Globus pallidus (tissue), 1 donor: ENCODE measurements around the gene DENND4A.
"Not testable (repeated sequence)": the region's sequence is repeated elsewhere in the genome, so short reads cannot be mapped to it uniquely, and the experiment has no call there.

ENCODE experiments used
- DNase-seq: peaks from one replicate; pipeline ENCODE4 v3.0.0-alpha.2; 2015; ENCODE audit warnings: low spot score

DENND4A gene

GRCh38 chr15:65818927-65819562, 27.0 kb upstream of the DENND4A start:
- no peak for DNase-seq

GRCh38 chr15:65816441-65816840, 24.3 kb upstream of the DENND4A start:
- no peak for DNase-seq

- DNase-seq, result not testable (repeated sequence)
Observed at GRCh38 chr15:65816008-65816407, 23.9 kb upstream of the DENND4A start.

- not testable (repeated sequence) for DNase-seq
Observed at GRCh38 chr15:65814271-65814670, 22.2 kb upstream of the DENND4A start.

GRCh38 chr15:65812916-65813315, 20.8 kb upstream of the DENND4A start:
- DNase-seq, result no peak

- no peak for DNase-seq
Observed at GRCh38 chr15:65812467-65812866, 20.4 kb upstream of the DENND4A start.

GRCh38 chr15:65811835-65812234, 19.7 kb upstream of the DENND4A start:
- no peak for DNase-seq

GRCh38 chr15:65811011-65811733, 19.1 kb upstream of the DENND4A start:
- not testable (repeated sequence) for DNase-seq

GRCh38 chr15:65806397-65806796, 14.3 kb upstream of the DENND4A start:
- no peak for DNase-seq

- DNase-seq, result no peak
Observed at GRCh38 chr15:65805019-65805745, 13.1 kb upstream of the DENND4A start.

- no peak for DNase-seq
Observed at GRCh38 chr15:65804252-65804931, 12.3 kb upstream of the DENND4A start.

- no peak for DNase-seq
Observed at GRCh38 chr15:65801229-65801805, 9.2 kb upstream of the DENND4A start.

GRCh38 chr15:65796610-65797078, 4.6 kb upstream of the DENND4A start:
- no peak for DNase-seq

GRCh38 chr15:65795663-65796216, 3.6 kb upstream of the DENND4A start:
- no peak for DNase-seq

GRCh38 chr15:65793818-65794104, 1.7 kb upstream of the DENND4A start:
- no peak for DNase-seq

- no peak for DNase-seq
Observed at GRCh38 chr15:65792988-65793817, 1.1 kb upstream of the DENND4A start.

- peak; percentile 64 for DNase-seq
Observed at GRCh38 chr15:65791335-65792137, 557 bp downstream of the DENND4A start.

GRCh38 chr15:65790694-65791334, 1.3 kb downstream of the DENND4A start:
- peak; percentile 49 for DNase-seq

GRCh38 chr15:65789759-65790425, 2.2 kb downstream of the DENND4A start:
- no peak for DNase-seq
